Fibroblast of lung (primary cell): ENCODE measurements around the gene SHROOM4.

Source experiments
- CTCF ChIP-seq, 2 donors: IDR thresholded peaks in 1 of 2; conservative IDR thresholded peaks in 1 of 2; 1 replicate in 1 of 2; 2 replicates in 1 of 2; pipeline ENCODE4 v1.5.1; 2011 to 2012; ENCODE audit warnings: low read length in 2 of 2, control low read depth in 1 of 2, inconsistent platforms in 1 of 2, low read depth in 1 of 2, mild to moderate bottlenecking in 1 of 2
- EZH2 ChIP-seq: IDR thresholded peaks from 2 replicates; pipeline ENCODE4 v1.5.1; 2012; ENCODE audit warnings: low read length, control low read depth, mild to moderate bottlenecking; ENCODE audit errors: missing control alignments

- TF ChIP-seq CTCF (conservative IDR thresholded peaks at IDR 0.05 in 1 of 2, IDR thresholded peaks at IDR 0.05 in 1 of 2; ENCODE audit: low read depth in 1 of 2, low read length in 2 of 2) (no peak), EZH2 (no peak)
These were observed 136.2 kb downstream of the SHROOM4 start for GRCh38 chrX:50677789-50678188.
